Neuron (in vitro differentiated cells): ENCODE data around the gene TNS1.

Experiments
- H2AFZ ChIP-seq: one replicate; pipeline ENCODE4 v1.6.1; 2013; ENCODE audit warnings: low read depth, mild to moderate bottlenecking, inconsistent platforms, low read length, moderate library complexity
- H3K27me3 ChIP-seq: one replicate; pipeline ENCODE4 v1.6.1; 2013; ENCODE audit warnings: low read length; ENCODE audit not compliant: insufficient read depth
- H3K36me3 ChIP-seq: one replicate; pipeline ENCODE4 v1.6.1; 2013; ENCODE audit warnings: low read length; ENCODE audit not compliant: insufficient read depth
- H3K4me1 ChIP-seq: one replicate; pipeline ENCODE4 v1.6.1; 2013; ENCODE audit warnings: low read length; ENCODE audit not compliant: insufficient read depth
- H3K4me3 ChIP-seq: 2 replicates; pipeline ENCODE4 v1.5.1; 2013; ENCODE audit warnings: mild to moderate bottlenecking, low read length, moderate library complexity
- H3K9me3 ChIP-seq: one replicate; pipeline ENCODE4 v1.6.1; 2013; ENCODE audit warnings: low read length

The TNS1 gene

GRCh38 chr2:217868911-217869334, 133.9 kb downstream of the TNS1 start:
- H3K36me3 ChIP-seq = no peaks in the 10 kb centered on the region
- no peaks in the 10 kb centered on the region for H3K4me1 ChIP-seq

GRCh38 chr2:217868265-217868892, 134.4 kb downstream of the TNS1 start:
- Histone ChIP-seq H2AFZ (no peak overlapping the region), H3K4me1 (no peaks in the 10 kb centered on the region), H3K4me3 (no peak overlapping the region), H3K9me3 (no peaks in the 10 kb centered on the region), H3K36me3 (no peaks in the 10 kb centered on the region), H3K27me3 (no peaks in the 10 kb centered on the region)

More at GRCh38 chr2:217868911-217869334, 133.9 kb downstream of the TNS1 start:
- Histone ChIP-seq H3K4me3 (no peak overlapping the region), H2AFZ (no peak overlapping the region), H3K9me3 (no peaks in the 10 kb centered on the region), H3K27me3 (no peaks in the 10 kb centered on the region)

- no peaks in the 10 kb centered on the region for H3K27me3 ChIP-seq
- no peak overlapping the region for H2AFZ ChIP-seq
- no peaks in the 10 kb centered on the region for H3K9me3 ChIP-seq
- H3K4me1 ChIP-seq = no peaks in the 10 kb centered on the region
- H3K36me3 ChIP-seq = no peaks in the 10 kb centered on the region
- H3K4me3 ChIP-seq = no peak overlapping the region
Observed at GRCh38 chr2:217866457-217866856, 136.3 kb downstream of the TNS1 start.

GRCh38 chr2:217864963-217865772, 137.6 kb downstream of the TNS1 start:
- no peaks in the 10 kb centered on the region for H3K9me3 ChIP-seq
- H3K36me3 ChIP-seq = no peaks in the 10 kb centered on the region
- no peak overlapping the region for H3K4me3 ChIP-seq
- H3K4me1 ChIP-seq = no peaks in the 10 kb centered on the region
- H2AFZ ChIP-seq = no peak overlapping the region
- H3K27me3 ChIP-seq = no peaks in the 10 kb centered on the region

GRCh38 chr2:217863883-217864282, 138.9 kb downstream of the TNS1 start:
- no peaks in the 10 kb centered on the region for H3K9me3 ChIP-seq
- no peak overlapping the region for H3K4me3 ChIP-seq
- H3K4me1 ChIP-seq = no peaks in the 10 kb centered on the region
- no peaks in the 10 kb centered on the region for H3K27me3 ChIP-seq
- H3K36me3 ChIP-seq = no peaks in the 10 kb centered on the region
- no peak overlapping the region for H2AFZ ChIP-seq

- no peaks in the 10 kb centered on the region for H3K36me3 ChIP-seq
- peaks cover 9% of the 10 kb centered on the region for H3K4me1 ChIP-seq
- H2AFZ ChIP-seq = no peak overlapping the region
- no peak overlapping the region for H3K4me3 ChIP-seq
- no peaks in the 10 kb centered on the region for H3K27me3 ChIP-seq
- H3K9me3 ChIP-seq = no peaks in the 10 kb centered on the region
Observed at GRCh38 chr2:217861334-217861877, 141.4 kb downstream of the TNS1 start.

- Histone ChIP-seq H3K4me3 (no peak overlapping the region), H3K36me3 (no peaks in the 10 kb centered on the region), H3K9me3 (no peaks in the 10 kb centered on the region), H3K4me1 (peaks cover 9% of the 10 kb centered on the region), H2AFZ (no peak overlapping the region), H3K27me3 (no peaks in the 10 kb centered on the region)
Observed at GRCh38 chr2:217859926-217860325, 142.9 kb downstream of the TNS1 start.

GRCh38 chr2:217858519-217859491, 144.0 kb downstream of the TNS1 start:
- peaks cover 9% of the 10 kb centered on the region for H3K4me1 ChIP-seq
- no peaks in the 10 kb centered on the region for H3K27me3 ChIP-seq
- peak overlapping the region; percentile 4 for H3K4me3 ChIP-seq

GRCh38 chr2:217857624-217858506, 144.9 kb downstream of the TNS1 start:
- H3K36me3 ChIP-seq = no peaks in the 10 kb centered on the region
- H3K27me3 ChIP-seq = no peaks in the 10 kb centered on the region
- peaks cover 18% of the 10 kb centered on the region for H3K4me1 ChIP-seq
- peak overlapping the region; percentile 13 for H2AFZ ChIP-seq
- peak overlapping the region; percentile 4 for H3K4me3 ChIP-seq
- no peaks in the 10 kb centered on the region for H3K9me3 ChIP-seq

More at GRCh38 chr2:217858519-217859491, 144.0 kb downstream of the TNS1 start:
- H2AFZ ChIP-seq = peak overlapping the region; percentile 13
- no peaks in the 10 kb centered on the region for H3K36me3 ChIP-seq
- H3K9me3 ChIP-seq = no peaks in the 10 kb centered on the region

GRCh38 chr2:217856871-217857270, 145.9 kb downstream of the TNS1 start:
- H3K4me3 ChIP-seq = no peak overlapping the region
- H3K27me3 ChIP-seq = no peaks in the 10 kb centered on the region
- no peaks in the 10 kb centered on the region for H3K36me3 ChIP-seq
- H3K9me3 ChIP-seq = no peaks in the 10 kb centered on the region
- H3K4me1 ChIP-seq = peaks cover 21% of the 10 kb centered on the region
- no peak overlapping the region for H2AFZ ChIP-seq

GRCh38 chr2:217856159-217856558, 146.6 kb downstream of the TNS1 start:
- Histone ChIP-seq H3K27me3 (no peaks in the 10 kb centered on the region), H3K36me3 (no peaks in the 10 kb centered on the region), H2AFZ (no peak overlapping the region), H3K9me3 (no peaks in the 10 kb centered on the region), H3K4me3 (no peak overlapping the region), H3K4me1 (peaks cover 21% of the 10 kb centered on the region)
